Lower leg skin (tissue), 3 donors: Measurements from ENCODE around the gene CD79B.

Experiments
- POLR2A ChIP-seq, 2 donors: fragments of 450-650 bp; IDR thresholded peaks; one replicate each; pipeline ENCODE4 v1.6.1; 2016 to 2017; ENCODE audit warnings: antibody characterized with exemption in 2 of 2, mild to moderate bottlenecking in 1 of 2, moderate library complexity in 1 of 2
- TF ChIP-seq, protein P1 (sequence below), 3 donors: fragments of 450-650 bp; IDR thresholded peaks; one replicate each; pipeline ENCODE4 v1.5.1; 2016; ENCODE audit warnings: antibody characterized with exemption in 3 of 3, mild to moderate bottlenecking in 3 of 3, moderate library complexity in 2 of 3

DNA sequence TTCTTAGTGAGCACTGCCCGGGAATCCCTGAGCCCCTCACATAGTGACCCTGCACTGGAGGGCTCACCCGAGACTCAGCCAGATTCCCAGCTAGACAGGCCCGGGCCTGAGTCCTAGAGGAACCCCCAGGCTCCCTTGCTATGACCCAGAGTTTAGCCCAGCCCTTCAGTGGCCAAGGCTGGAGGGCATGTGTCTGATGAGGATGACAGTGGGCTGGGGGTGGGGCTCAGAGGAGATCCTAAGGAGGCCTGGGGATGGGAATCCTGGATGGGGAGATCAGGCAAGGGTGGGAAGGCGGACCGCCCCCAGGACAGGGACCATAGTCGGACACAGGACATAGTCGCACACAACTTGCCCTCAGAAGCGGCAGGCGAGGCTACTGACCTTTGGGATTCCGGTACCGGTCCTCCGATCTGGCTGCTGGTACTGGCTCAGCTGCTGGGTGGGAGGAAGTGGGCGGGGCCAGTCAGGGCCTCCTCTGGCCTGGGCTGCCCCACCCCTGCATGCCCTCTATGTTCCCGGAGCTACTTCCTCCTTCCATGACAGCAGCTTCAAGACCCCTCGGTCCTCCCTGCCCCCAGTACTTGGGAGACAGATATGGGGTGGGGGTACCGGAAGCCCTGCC is 1.1 kb downstream of the CD79B start:
- TF ChIP-seq, protein P1, sequence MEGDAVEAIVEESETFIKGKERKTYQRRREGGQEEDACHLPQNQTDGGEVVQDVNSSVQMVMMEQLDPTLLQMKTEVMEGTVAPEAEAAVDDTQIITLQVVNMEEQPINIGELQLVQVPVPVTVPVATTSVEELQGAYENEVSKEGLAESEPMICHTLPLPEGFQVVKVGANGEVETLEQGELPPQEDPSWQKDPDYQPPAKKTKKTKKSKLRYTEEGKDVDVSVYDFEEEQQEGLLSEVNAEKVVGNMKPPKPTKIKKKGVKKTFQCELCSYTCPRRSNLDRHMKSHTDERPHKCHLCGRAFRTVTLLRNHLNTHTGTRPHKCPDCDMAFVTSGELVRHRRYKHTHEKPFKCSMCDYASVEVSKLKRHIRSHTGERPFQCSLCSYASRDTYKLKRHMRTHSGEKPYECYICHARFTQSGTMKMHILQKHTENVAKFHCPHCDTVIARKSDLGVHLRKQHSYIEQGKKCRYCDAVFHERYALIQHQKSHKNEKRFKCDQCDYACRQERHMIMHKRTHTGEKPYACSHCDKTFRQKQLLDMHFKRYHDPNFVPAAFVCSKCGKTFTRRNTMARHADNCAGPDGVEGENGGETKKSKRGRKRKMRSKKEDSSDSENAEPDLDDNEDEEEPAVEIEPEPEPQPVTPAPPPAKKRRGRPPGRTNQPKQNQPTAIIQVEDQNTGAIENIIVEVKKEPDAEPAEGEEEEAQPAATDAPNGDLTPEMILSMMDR (IDR thresholded peaks at IDR 0.05): no peak
- no peak for TF ChIP-seq POLR2A (IDR thresholded peaks at IDR 0.05)
